ENCODE measurements around the gene MRPL3. TPM values are rescaled to one million over a fixed set of nuclear protein-coding genes. Genes with fewer than 3 reads are reported as not detected.

Gene MRPL3
- 37.1 TPM for total RNA-seq (ENCODE audit: unreplicated experiment)
- long read RNA-seq, transcript MRPL3-201 (10 exons, 1,706 nt), result major isoform, 37 of 42 reads
- long read RNA-seq, partial matches to known transcripts, result 0 of 42 reads
- long read RNA-seq, other reads (novel, unspliced or antisense), result 2 of 42 reads

DNA sequence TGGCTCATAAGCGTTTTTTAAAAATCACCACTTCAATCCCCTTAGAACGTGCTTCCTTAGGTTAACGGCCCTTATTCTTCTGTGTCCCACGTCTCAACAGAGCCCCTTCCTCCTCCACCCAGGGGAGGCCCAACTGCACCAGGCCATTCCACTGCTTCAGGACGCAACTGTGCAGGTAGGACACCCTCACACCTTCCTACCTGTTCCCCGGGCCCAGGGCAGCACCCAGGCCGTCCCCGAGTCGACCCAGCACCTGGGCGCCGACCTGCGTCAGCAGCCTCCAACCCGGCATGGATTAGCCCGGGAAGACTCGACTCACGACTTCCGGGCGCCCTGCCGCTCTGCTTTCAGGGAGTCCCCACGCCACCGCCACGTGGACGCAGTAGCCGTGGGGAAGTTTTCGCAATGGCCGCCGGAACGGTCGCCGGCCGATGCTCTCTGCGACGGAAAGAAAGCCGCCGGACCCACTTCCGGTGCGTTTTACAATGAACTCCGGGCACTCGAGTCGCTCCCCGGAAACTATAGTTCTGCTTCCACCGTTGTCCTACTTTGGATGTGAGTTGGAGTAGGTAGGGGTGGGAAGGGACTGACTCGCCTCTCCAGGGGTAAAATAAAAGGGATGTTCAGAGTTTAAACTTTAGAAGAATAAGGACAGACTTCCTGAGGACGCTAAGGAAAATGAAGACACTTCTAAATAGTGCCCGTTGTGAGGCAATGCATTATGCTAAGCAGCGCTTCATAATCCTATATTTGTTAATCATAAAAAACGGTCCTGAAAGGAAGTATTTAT is at the start of gene MRPL3:
TSS of gene MRPL3 (minus strand) at position 442 of the 790 bp plus-strand sequence. CDS start at position 292, 150 bp downstream.
- Mint-ChIP-seq H3K36me3 (ENCODE audit: low read depth, unreplicated experiment) (no peaks in the 10 kb centered on the region), H3K4me1 (ENCODE audit: unreplicated experiment) (peaks cover 14% of the 10 kb centered on the region), H3K4me3 (ENCODE audit: unreplicated experiment) (peak within 1 kb of the TSS; percentile 95), H3K27ac (ENCODE audit: unreplicated experiment) (peak within 1 kb of the TSS; percentile 82), H3K9me3 (ENCODE audit: unreplicated experiment) (no peaks in the 10 kb centered on the region), H3K27me3 (ENCODE audit: unreplicated experiment) (no peaks in the 10 kb centered on the region)
- TF ChIP-seq, protein P1, sequence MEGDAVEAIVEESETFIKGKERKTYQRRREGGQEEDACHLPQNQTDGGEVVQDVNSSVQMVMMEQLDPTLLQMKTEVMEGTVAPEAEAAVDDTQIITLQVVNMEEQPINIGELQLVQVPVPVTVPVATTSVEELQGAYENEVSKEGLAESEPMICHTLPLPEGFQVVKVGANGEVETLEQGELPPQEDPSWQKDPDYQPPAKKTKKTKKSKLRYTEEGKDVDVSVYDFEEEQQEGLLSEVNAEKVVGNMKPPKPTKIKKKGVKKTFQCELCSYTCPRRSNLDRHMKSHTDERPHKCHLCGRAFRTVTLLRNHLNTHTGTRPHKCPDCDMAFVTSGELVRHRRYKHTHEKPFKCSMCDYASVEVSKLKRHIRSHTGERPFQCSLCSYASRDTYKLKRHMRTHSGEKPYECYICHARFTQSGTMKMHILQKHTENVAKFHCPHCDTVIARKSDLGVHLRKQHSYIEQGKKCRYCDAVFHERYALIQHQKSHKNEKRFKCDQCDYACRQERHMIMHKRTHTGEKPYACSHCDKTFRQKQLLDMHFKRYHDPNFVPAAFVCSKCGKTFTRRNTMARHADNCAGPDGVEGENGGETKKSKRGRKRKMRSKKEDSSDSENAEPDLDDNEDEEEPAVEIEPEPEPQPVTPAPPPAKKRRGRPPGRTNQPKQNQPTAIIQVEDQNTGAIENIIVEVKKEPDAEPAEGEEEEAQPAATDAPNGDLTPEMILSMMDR (IDR thresholded peaks at IDR 0.05; ENCODE audit: unreplicated experiment), result no peak
- DNase-seq (ENCODE audit: low spot score), result peak; percentile 63

GRCh38 chr3:131551761-131552160 is 49.0 kb upstream of the MRPL3 start:
- Mint-ChIP-seq H3K27me3 (ENCODE audit: unreplicated experiment) (no peaks in the 10 kb centered on the region), H3K36me3 (ENCODE audit: low read depth, unreplicated experiment) (no peaks in the 10 kb centered on the region), H3K4me3 (ENCODE audit: unreplicated experiment) (no peak overlapping the region), H3K27ac (ENCODE audit: unreplicated experiment) (no peak overlapping the region), H3K9me3 (ENCODE audit: unreplicated experiment) (no peaks in the 10 kb centered on the region), H3K4me1 (ENCODE audit: unreplicated experiment) (no peaks in the 10 kb centered on the region)
- TF ChIP-seq, protein P1 (IDR thresholded peaks at IDR 0.05; ENCODE audit: unreplicated experiment), result no peak
- no peak for DNase-seq (ENCODE audit: low spot score)

GRCh38 chr3:131550562-131551465 is 48.0 kb upstream of the MRPL3 start:
- no peak overlapping the region for H3K4me3 Mint-ChIP-seq (ENCODE audit: unreplicated experiment)
- no peaks in the 10 kb centered on the region for H3K36me3 Mint-ChIP-seq (ENCODE audit: low read depth, unreplicated experiment)
- H3K27ac Mint-ChIP-seq (ENCODE audit: unreplicated experiment), result no peak overlapping the region
- no peaks in the 10 kb centered on the region for H3K9me3 Mint-ChIP-seq (ENCODE audit: unreplicated experiment)
- H3K27me3 Mint-ChIP-seq (ENCODE audit: unreplicated experiment), result no peaks in the 10 kb centered on the region
- H3K4me1 Mint-ChIP-seq (ENCODE audit: unreplicated experiment), result no peaks in the 10 kb centered on the region
- TF ChIP-seq, protein P1 (IDR thresholded peaks at IDR 0.05; ENCODE audit: unreplicated experiment), result no peak
- no peak for DNase-seq (ENCODE audit: low spot score)

DNA sequence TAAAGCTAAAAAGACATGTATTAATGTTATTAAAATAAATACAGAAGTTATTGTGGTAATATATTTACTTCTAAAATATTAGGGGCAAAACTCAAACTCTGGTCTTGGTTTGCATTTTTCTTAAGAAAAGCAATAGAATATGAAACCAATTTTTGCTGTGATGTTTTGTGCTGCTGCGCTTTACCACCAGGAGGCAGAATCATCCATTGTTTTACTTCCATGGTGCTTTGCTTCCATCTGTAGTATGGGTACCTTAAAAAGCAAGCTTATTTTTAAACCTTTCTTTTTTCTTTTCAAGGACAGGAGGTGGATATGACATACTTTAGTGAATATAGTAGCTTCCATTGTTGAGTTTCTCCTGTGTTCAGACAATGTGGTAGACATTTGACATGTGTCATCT is 46.6 kb upstream of the MRPL3 start:
- TF ChIP-seq, protein P1 (IDR thresholded peaks at IDR 0.05; ENCODE audit: unreplicated experiment), result peak; percentile 69
- no peaks in the 10 kb centered on the region for H3K36me3 Mint-ChIP-seq (ENCODE audit: low read depth, unreplicated experiment)
- H3K4me3 Mint-ChIP-seq (ENCODE audit: unreplicated experiment), result no peak overlapping the region
- peak; percentile 7 for DNase-seq (ENCODE audit: low spot score)
- no peaks in the 10 kb centered on the region for H3K9me3 Mint-ChIP-seq (ENCODE audit: unreplicated experiment)
- H3K27me3 Mint-ChIP-seq (ENCODE audit: unreplicated experiment), result no peaks in the 10 kb centered on the region
- no peak overlapping the region for H3K27ac Mint-ChIP-seq (ENCODE audit: unreplicated experiment)
- H3K4me1 Mint-ChIP-seq (ENCODE audit: unreplicated experiment), result no peaks in the 10 kb centered on the region

Measured in endothelial cell (in vitro differentiated cells).